Panc1 (cell line): ENCODE measurements around the gene LHFPL3. TPM values are rescaled to one million over a fixed set of nuclear protein-coding genes. Genes with fewer than 3 reads are reported as not detected.

Source experiments
- ATAC-seq: fragments of 200-7000 bp; cut with Tn5 transposase; 2 replicates; pipeline ENCODE4 v1.9.1; 2020; ENCODE audit warnings: mild to moderate bottlenecking, moderate library complexity
- BruUV-seq: library from RNA; stranded (reverse); fragments of 400-500 nt; replicated peaks from 2 replicates; lab custom pipeline; 2021; lab: Mats Ljungman, UMichigan
- CTCF ChIA-PET: fragments of 300-600 bp; sonication (Branson Sonifier 250); formaldehyde crosslinking; loops from one replicate; lab custom pipeline; 2022; ENCODE audit warnings: antibody characterized with exemption; lab: Charles Lee
- POLR2A ChIA-PET: fragments of 300-600 bp; sonication (Branson Sonifier 250); formaldehyde crosslinking; loops from one replicate; lab custom pipeline; 2022; ENCODE audit warnings: antibody characterized with exemption; lab: Charles Lee
- DNase-seq: peaks from one replicate; pipeline ENCODE4 v3.0.0-alpha.2; 2010; ENCODE audit warnings: low read depth, low spot score
- H3K27ac ChIP-seq: 2 replicates; pipeline ENCODE4 v1.5.1; 2011; ENCODE audit warnings: mild to moderate bottlenecking, low read length, inconsistent platforms
- H3K27me3 ChIP-seq: fragments of 200-500 bp; sonication (Bioruptor generic); 2 replicates; pipeline ENCODE4 v1.6.0; 2014; ENCODE audit warnings: low read length, inconsistent platforms; ENCODE audit not compliant: control insufficient read depth, insufficient read depth
- H3K36me3 ChIP-seq: fragments of 200-500 bp; sonication (Bioruptor generic); 2 replicates; pipeline ENCODE4 v1.5.1; 2014; ENCODE audit warnings: inconsistent platforms, mild to moderate bottlenecking, low read length, moderate library complexity; ENCODE audit not compliant: control insufficient read depth, insufficient read depth
- H3K4me1 ChIP-seq: 2 replicates; pipeline ENCODE4 v1.5.1; 2011; ENCODE audit warnings: inconsistent platforms, mild to moderate bottlenecking, low read length, moderate library complexity; ENCODE audit not compliant: control insufficient read depth, insufficient read depth
- H3K4me3 ChIP-seq, 2 experiments: 2 replicates each; pipeline ENCODE4 v1.5.1; 2011 to 2012; ENCODE audit warnings: low read depth in 2 of 2, low read length in 2 of 2, mild to moderate bottlenecking in 2 of 2, inconsistent platforms in 1 of 2, moderate library complexity in 1 of 2
- H3K9me3 ChIP-seq: fragments of 200-500 bp; sonication (Bioruptor generic); 2 replicates; pipeline ENCODE4 v1.5.1; 2014; ENCODE audit warnings: low read depth, mild to moderate bottlenecking, inconsistent platforms, low read length, moderate library complexity; ENCODE audit not compliant: control insufficient read depth, insufficient read depth
- POLR2AphosphoS5 ChIP-seq: IDR thresholded peaks from 2 replicates; pipeline ENCODE4 v1.6.1; 2012; ENCODE audit warnings: mild to moderate bottlenecking, low read depth, low read length, moderate library complexity
- SIN3A ChIP-seq: IDR thresholded peaks from 2 replicates; pipeline ENCODE4 v1.6.1; 2012; ENCODE audit warnings: low read depth, mild to moderate bottlenecking, low read length, moderate library complexity, borderline replicate concordance; ENCODE audit not compliant: insufficient read depth
- TCF7L2 ChIP-seq: IDR thresholded peaks from 2 replicates; pipeline ENCODE4 v1.6.1; 2011; ENCODE audit warnings: mild to moderate bottlenecking, low read depth, low read length, inconsistent platforms
- in situ Hi-C: cut with HindIII; loops from 2 replicates; pipeline ENCODE4 v1.10.0; 2016; ENCODE audit warnings: low sequenced_read_pairs, low pct_unique_long_range_greater_than_20kb
- intact Hi-C: fragments of 100-400 bp; cut with micrococcal nuclease; formaldehyde crosslinking; loops from one replicate; pipeline ENCODE4 v1.10.0; 2022; ENCODE audit not compliant: unreplicated experiment
- total RNA-seq: library from RNA; stranded (reverse); gene quantifications from one replicate; pipeline ENCODE4 v1.2.1, GENCODE V29; 2021; ENCODE audit not compliant: unreplicated experiment
- TF ChIP-seq, protein P1 (sequence below): fragments of 450-650 bp; IDR thresholded peaks from 2 replicates; pipeline ENCODE4 v1.5.1; 2017; ENCODE audit warnings: mild to moderate bottlenecking
- TF ChIP-seq, protein P2 (sequence below), 2 experiments: IDR thresholded peaks; 2 replicates each; pipeline ENCODE4 v1.6.1; 2011 to 2012; ENCODE audit warnings: low read depth in 2 of 2, control low read depth in 1 of 2, low read length in 1 of 2, mild to moderate bottlenecking in 1 of 2, moderate library complexity in 1 of 2; ENCODE audit not compliant: insufficient read depth in 1 of 2

LHFPL3 gene
- total RNA-seq, 1 experiment from 2014 or later, result not detected

DNA sequence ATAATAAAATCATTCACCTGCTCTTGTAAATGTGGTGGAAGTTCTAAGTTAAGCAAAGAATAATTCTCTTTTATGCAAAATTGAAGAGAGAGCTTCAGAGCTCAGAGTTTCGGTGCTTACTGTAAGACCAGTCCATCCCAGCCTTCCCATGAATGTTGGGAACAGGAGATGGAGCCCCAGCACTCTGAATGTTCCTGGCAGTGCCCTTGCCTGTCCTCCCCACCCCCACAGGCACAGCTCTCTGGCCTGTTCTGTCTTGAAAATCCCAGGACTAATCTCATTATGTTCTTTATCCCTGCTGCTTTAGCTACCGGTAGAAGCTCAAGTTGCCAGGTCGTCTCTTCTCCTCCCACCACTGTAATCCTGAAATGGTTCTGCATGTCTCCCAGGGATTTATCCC, 29.1 kb upstream of the LHFPL3 start:
- ATAC-seq (no peak), DNase-seq (no peak)
- no peaks in the 10 kb centered on the region for H3K36me3 ChIP-seq
- TF ChIP-seq TCF7L2 (no peak), SIN3A (no peak), POLR2AphosphoS5 (no peak)
- TF ChIP-seq, protein P1, sequence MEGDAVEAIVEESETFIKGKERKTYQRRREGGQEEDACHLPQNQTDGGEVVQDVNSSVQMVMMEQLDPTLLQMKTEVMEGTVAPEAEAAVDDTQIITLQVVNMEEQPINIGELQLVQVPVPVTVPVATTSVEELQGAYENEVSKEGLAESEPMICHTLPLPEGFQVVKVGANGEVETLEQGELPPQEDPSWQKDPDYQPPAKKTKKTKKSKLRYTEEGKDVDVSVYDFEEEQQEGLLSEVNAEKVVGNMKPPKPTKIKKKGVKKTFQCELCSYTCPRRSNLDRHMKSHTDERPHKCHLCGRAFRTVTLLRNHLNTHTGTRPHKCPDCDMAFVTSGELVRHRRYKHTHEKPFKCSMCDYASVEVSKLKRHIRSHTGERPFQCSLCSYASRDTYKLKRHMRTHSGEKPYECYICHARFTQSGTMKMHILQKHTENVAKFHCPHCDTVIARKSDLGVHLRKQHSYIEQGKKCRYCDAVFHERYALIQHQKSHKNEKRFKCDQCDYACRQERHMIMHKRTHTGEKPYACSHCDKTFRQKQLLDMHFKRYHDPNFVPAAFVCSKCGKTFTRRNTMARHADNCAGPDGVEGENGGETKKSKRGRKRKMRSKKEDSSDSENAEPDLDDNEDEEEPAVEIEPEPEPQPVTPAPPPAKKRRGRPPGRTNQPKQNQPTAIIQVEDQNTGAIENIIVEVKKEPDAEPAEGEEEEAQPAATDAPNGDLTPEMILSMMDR, result no peak
- TF ChIP-seq, protein P2, sequence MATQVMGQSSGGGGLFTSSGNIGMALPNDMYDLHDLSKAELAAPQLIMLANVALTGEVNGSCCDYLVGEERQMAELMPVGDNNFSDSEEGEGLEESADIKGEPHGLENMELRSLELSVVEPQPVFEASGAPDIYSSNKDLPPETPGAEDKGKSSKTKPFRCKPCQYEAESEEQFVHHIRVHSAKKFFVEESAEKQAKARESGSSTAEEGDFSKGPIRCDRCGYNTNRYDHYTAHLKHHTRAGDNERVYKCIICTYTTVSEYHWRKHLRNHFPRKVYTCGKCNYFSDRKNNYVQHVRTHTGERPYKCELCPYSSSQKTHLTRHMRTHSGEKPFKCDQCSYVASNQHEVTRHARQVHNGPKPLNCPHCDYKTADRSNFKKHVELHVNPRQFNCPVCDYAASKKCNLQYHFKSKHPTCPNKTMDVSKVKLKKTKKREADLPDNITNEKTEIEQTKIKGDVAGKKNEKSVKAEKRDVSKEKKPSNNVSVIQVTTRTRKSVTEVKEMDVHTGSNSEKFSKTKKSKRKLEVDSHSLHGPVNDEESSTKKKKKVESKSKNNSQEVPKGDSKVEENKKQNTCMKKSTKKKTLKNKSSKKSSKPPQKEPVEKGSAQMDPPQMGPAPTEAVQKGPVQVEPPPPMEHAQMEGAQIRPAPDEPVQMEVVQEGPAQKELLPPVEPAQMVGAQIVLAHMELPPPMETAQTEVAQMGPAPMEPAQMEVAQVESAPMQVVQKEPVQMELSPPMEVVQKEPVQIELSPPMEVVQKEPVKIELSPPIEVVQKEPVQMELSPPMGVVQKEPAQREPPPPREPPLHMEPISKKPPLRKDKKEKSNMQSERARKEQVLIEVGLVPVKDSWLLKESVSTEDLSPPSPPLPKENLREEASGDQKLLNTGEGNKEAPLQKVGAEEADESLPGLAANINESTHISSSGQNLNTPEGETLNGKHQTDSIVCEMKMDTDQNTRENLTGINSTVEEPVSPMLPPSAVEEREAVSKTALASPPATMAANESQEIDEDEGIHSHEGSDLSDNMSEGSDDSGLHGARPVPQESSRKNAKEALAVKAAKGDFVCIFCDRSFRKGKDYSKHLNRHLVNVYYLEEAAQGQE (IDR thresholded peaks at IDR 0.05; ENCODE audit: insufficient read depth in 1 of 2, low read depth in 2 of 2, low read length in 1 of 2), result no peak
- H3K4me3 ChIP-seq, result no peak overlapping the region
- H3K4me1 ChIP-seq, result no peaks in the 10 kb centered on the region; the same call in 1 of the 2 replicates
- no TSS peak for BruUV-seq
- no peak overlapping the region for H3K27ac ChIP-seq
- POLR2A ChIA-PET, result interaction anchor here (0.7 kb wide), 1 partner anchor 201 kb away, joined by 6 read pairs; no protein-coding TSS in a partner anchor
- no peaks in the 10 kb centered on the region for H3K27me3 ChIP-seq
- in situ Hi-C loops (no loop called here), intact Hi-C loops (no loop called here)
- CTCF ChIA-PET, result no interaction called here
- H3K9me3 ChIP-seq, result no peaks in the 10 kb centered on the region

DNA sequence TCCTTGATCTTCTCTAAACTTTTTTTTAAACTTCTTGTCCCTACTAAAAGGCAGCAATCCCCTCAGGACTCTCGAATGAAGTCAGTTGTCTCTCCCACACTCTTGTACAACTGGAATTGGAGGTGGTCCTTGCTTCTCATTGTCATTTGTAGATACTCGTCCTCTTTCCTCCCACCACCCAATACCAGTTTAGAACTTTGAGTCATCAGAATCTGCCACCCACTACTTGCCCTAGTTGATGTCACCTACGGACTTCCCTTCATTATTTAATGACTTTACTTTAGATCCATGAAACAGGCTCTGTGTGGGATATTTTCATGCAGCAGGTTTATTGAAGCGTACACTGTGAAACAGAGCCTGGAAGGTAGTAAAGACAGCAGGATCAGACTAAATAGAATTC, 28.6 kb upstream of the LHFPL3 start:
- Histone ChIP-seq H3K27me3 (no peaks in the 10 kb centered on the region), H3K4me3 (no peak overlapping the region), H3K9me3 (no peaks in the 10 kb centered on the region), H3K4me1 (no peaks in the 10 kb centered on the region; the same call in 1 of the 2 replicates), H3K27ac (no peak overlapping the region), H3K36me3 (no peaks in the 10 kb centered on the region)
- no peak for DNase-seq
- in situ Hi-C loops (no loop called here), intact Hi-C loops (no loop called here)
- ATAC-seq, result no peak
- POLR2A ChIA-PET, result no interaction called here
- no peak for TF ChIP-seq TCF7L2
- TF ChIP-seq, protein P1, result no peak
- TF ChIP-seq, protein P2 (IDR thresholded peaks at IDR 0.05; ENCODE audit: insufficient read depth in 1 of 2, low read depth in 2 of 2, low read length in 1 of 2), result no peak
- TF ChIP-seq SIN3A, result no peak
- TF ChIP-seq POLR2AphosphoS5, result no peak
- CTCF ChIA-PET, result no interaction called here
- BruUV-seq, result no TSS peak
